Heart left ventricle (tissue), 16 donors: ENCODE data around the gene UBASH3A. TPM values are rescaled to one million over a fixed set of nuclear protein-coding genes. Genes with fewer than 3 reads are reported as not detected.

ENCODE experiments used
- ATAC-seq, 4 donors: fragments of 200-7000 bp; cut with Tn5 transposase; one replicate each; pipeline ENCODE4 v1.9.1; 2020 to 2022; ENCODE audit warnings: moderate library complexity in 4 of 4, mild to moderate bottlenecking in 3 of 4, moderate number of reproducible peaks in 1 of 4
- DNase-seq, 5 donors: peaks; one replicate each; pipeline ENCODE4 v3.0.0-alpha.2; 2020
- H3K27ac ChIP-seq, 12 donors: fragments of 200-600 bp; sonication (generic) in 4 of 12; one replicate each; pipeline versions ENCODE4 v1.5.0 to v1.8.0; 2016 to 2022; ENCODE audit warnings: mild to moderate bottlenecking in 2 of 12
- H3K27me3 ChIP-seq, 9 donors: fragments of 200-600 bp; sonication (generic) in 2 of 9; one replicate each; pipeline versions ENCODE4 v1.5.1 to v1.8.0; 2016 to 2022; ENCODE audit warnings: mild to moderate bottlenecking in 3 of 9
- H3K36me3 ChIP-seq, 9 donors: fragments of 200-600 bp; sonication (generic) in 2 of 9; one replicate each; pipeline versions ENCODE4 v1.5.0 to v1.8.0; 2018 to 2022; ENCODE audit warnings: mild to moderate bottlenecking in 2 of 9
- H3K4me1 ChIP-seq, 12 donors: fragments of 200-600 bp; sonication (generic) in 4 of 12; one replicate each; pipeline versions ENCODE4 v1.5.0 to v1.8.0; 2016 to 2022; ENCODE audit warnings: mild to moderate bottlenecking in 3 of 12
- H3K4me3 ChIP-seq, 12 donors: fragments of 200-600 bp; sonication (generic) in 4 of 12; one replicate each; pipeline versions ENCODE4 v1.5.0 to v1.8.0; 2017 to 2022; ENCODE audit warnings: mild to moderate bottlenecking in 9 of 12, moderate library complexity in 4 of 12
- H3K9me3 ChIP-seq, 12 donors: fragments of 200-600 bp; sonication (generic) in 4 of 12; one replicate each; pipeline versions ENCODE4 v1.5.0 to v1.8.0; 2016 to 2022; ENCODE audit warnings: mild to moderate bottlenecking in 1 of 12
- POLR2A ChIP-seq, 2 donors: fragments of 450-650 bp; IDR thresholded peaks; one replicate each; pipeline ENCODE4 v1.6.1; 2017; ENCODE audit warnings: antibody characterized with exemption in 2 of 2, mild to moderate bottlenecking in 2 of 2, moderate library complexity in 2 of 2
- WGBS, 4 donors: extraction: QIAGEN DNeasy Blood & Tissue Kit in 2 of 4; methylation state at CpG; one replicate each; pipeline versions ENCODE4 v1.1.5 to v1.1.7; 2013 to 2018; 5-methylcytosine and 5-hydroxymethylcytosine counted together
- intact Hi-C, 10 donors: fragments of 100-400 bp; cut with DNase I; formaldehyde crosslinking; loops; one replicate each; pipeline versions ENCODE4 v1.11.1 to v1.14.2; 2022
- polyA plus RNA-seq, 2 donors: library from polyadenylated mRNA; stranded (reverse); fragments of 200-250 nt; gene quantifications; one replicate each; pipeline ENCODE4 v1.2.3, GENCODE V29; 2013
- total RNA-seq, 9 donors: library from RNA; depleted of rRNA in 2 of 9; stranded (reverse); fragments of >200 nt in 2 of 9; fragmentation: NEBNext Ultra II Directional in 3 of 9; extraction: Animal tissue kit (Norgen Biotek cat#: 25700) in 3 of 9; gene quantifications; one replicate each; pipeline versions ENCODE4 v1.1.0 to v1.2.4, GENCODE V29; 2016 to 2023
- TF ChIP-seq, protein P1 (sequence below), 12 donors: fragments of 200-600 bp; sonication (generic) in 4 of 12; IDR thresholded peaks; one replicate each; pipeline versions ENCODE4 v1.5.0 to v1.8.0; 2018 to 2022; ENCODE audit warnings: antibody characterized with exemption in 12 of 12, mild to moderate bottlenecking in 5 of 12
- donor health status: ischemic (EF 13 %, LVEDD 7.1; RV severe dilation, severe dysfunction).
- donor health status: healthy with polysubstance abuse.
- donor health status: DM: no; HTN: yes; CAD: no.
- donor health status: DM: no; HTN: no; CAD: no.
- donor health status: ischemic (EF 25% LVEDD 6.9; RV normal size, moderate dysfunction).
- donor health status: ischemic (EF 25% LVEDD 5.7; RV mildly dilated, moderate dysfunction).
- donor health status: healthy.
- donor health status: DM: yes; HTN: yes; CAD: no.
- donor health status: ischemic (EF 35%, LVEDD 5.7; RV mildly dilated, moderate dysfunction).
- donor health status: nonischemic (EF 11% LVEDD 7.7; RV severe dilation, severe dysfunction).
- donor health status: DM: yes; HTN: yes; CAD: no.
- donor health status: PGD.
- donor health status: ischemic (EF 29% LVEDD 5.4; RV normal size, mild dysfunction).
- donor health status: nonischemic (EF 23%, LVEDD 6.1; RV moderate dilation, normal function).

The UBASH3A gene
- total and polyA plus RNA-seq, 11 donors: 0.04 to 2.4 (median 0.47) TPM; not detected in 7

DNA sequence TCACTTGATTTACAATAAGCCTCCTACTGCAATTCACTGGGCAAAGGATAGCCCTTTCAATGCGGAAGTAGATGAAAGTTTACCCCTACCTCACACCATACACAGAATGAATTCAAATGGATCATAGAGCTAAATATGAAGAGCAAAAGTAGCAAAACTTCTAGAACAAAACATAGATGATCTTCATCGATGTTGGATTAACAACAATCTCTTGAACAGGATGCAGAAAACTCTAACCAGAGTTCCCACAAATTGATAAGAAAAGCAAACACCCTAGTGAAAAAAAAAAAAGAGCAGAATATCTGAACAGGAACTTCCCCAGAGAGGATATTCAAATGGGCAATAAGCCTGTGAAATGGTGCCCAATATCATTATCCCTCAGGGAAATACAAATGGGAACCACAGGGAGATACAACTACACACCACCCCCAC lies 1.9 kb upstream of the UBASH3A start:
- DNase-seq: no peak
- ATAC-seq: no peak

DNA sequence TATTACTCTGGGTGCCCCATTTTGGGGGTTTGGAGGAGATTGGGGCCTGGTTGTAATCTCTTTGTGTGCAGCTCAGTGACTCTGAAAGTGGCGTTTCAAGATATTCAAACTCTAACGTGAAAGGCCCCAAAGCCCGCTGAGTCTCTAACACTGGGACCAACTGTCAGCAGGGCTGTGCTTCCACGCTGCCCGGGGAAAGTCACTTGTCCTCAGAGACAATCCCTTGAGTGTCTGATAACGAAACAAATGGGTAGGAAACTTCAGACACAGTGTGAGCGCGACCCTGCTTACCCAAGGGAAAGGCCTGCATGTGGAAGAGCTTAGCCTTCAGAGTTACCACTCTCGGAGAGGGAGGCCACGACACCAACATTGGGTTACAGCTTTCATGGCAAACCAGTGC lies 837 bp downstream of the UBASH3A start:
- no peaks in the 10 kb centered on the region for H3K36me3 ChIP-seq
- H3K9me3 ChIP-seq: peaks cover 0 to 13% (median 0%) of the 10 kb centered on the region in 12 donors
- H3K4me1 ChIP-seq: no peaks in the 10 kb centered on the region
- H3K4me3 ChIP-seq: peak overlapping the region in 2 of 12 donors; percentile 19 to 54
- no peak for ATAC-seq
- TF ChIP-seq POLR2A (IDR thresholded peaks at IDR 0.05): no peak
- TF ChIP-seq, protein P1, sequence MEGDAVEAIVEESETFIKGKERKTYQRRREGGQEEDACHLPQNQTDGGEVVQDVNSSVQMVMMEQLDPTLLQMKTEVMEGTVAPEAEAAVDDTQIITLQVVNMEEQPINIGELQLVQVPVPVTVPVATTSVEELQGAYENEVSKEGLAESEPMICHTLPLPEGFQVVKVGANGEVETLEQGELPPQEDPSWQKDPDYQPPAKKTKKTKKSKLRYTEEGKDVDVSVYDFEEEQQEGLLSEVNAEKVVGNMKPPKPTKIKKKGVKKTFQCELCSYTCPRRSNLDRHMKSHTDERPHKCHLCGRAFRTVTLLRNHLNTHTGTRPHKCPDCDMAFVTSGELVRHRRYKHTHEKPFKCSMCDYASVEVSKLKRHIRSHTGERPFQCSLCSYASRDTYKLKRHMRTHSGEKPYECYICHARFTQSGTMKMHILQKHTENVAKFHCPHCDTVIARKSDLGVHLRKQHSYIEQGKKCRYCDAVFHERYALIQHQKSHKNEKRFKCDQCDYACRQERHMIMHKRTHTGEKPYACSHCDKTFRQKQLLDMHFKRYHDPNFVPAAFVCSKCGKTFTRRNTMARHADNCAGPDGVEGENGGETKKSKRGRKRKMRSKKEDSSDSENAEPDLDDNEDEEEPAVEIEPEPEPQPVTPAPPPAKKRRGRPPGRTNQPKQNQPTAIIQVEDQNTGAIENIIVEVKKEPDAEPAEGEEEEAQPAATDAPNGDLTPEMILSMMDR (IDR thresholded peaks at IDR 0.05): no peak
- intact Hi-C loops: no loop called here
- no peak for DNase-seq
- WGBS, 4 donors: 67 to 72% (median 71%) methylated on average over 10 of the region's 10 CpGs
- H3K27me3 ChIP-seq: peaks cover 0 to 12% (median 0%) of the 10 kb centered on the region in 9 donors
- peak overlapping the region in 1 of 12 donors; percentile 82 for H3K27ac ChIP-seq

More for the DNA sequence above, 1.9 kb upstream of the UBASH3A start:
- Histone ChIP-seq H3K36me3 (no peaks in the 10 kb centered on the region), H3K27me3 (peaks cover 0 to 12% (median 0%) of the 10 kb centered on the region in 9 donors), H3K4me3 (no peak overlapping the region), H3K27ac (no peak overlapping the region), H3K9me3 (peaks cover 0 to 13% (median 0%) of the 10 kb centered on the region in 12 donors), H3K4me1 (no peaks in the 10 kb centered on the region)
- intact Hi-C loops: no loop called here
- TF ChIP-seq POLR2A (IDR thresholded peaks at IDR 0.05): no peak
- TF ChIP-seq, protein P1 (IDR thresholded peaks at IDR 0.05): no peak
- 76 to 79% (median 79%) methylated on average over 2 of the region's 2 CpGs for WGBS, 4 donors

DNA sequence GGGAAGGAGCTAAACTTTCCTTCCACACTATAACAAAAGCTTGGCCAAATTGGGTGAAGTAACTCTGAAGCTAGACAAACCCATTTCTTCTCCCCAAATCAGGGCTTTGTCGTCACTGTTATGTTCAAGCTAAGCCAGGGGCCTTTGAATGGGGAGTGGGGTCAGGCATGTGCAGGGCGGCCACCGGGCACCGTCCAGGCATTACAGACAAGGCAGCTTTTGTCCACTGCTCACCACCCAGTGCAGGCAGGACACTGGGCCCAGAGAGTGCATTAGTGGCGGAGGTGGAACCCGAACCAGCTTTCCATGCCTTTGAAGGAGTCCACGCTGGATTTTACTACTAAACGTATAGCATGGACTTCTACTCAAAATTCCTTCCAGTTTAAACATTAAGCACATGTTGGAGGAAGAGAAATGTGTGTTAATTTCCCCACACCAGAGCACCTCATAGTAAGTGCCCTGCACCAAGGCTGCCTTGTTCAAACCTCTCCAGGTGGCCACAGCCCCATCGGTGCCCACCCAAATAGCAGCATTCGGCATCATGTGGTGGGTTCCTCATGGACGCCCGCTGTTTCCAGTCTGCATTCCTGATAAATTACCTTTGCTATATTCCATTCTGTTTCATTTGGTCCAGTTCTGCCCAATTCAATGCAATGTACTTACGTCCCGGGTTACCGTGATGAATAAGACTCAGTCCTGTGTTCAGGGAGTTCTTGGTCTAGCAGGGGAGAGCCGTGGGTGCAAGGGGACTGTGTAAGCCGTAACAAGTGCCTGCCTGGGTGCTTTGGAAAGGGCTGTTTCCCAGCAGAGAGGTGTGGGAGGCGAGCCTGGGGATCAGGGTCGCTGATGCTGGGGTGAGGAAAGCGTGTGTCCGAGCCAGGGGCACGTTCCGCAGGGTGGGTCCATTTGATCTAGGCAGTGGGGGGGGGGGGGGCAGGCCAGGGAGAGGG lies 1.6 kb downstream of the UBASH3A start:
- TF ChIP-seq, protein P1 (IDR thresholded peaks at IDR 0.05): no peak
- TF ChIP-seq POLR2A (IDR thresholded peaks at IDR 0.05): no peak
- Histone ChIP-seq H3K9me3 (peaks cover 0 to 13% (median 0%) of the 10 kb centered on the region in 12 donors), H3K4me1 (no peaks in the 10 kb centered on the region), H3K27me3 (peaks cover 0 to 9% (median 0%) of the 10 kb centered on the region in 9 donors), H3K4me3 (peak overlapping the region in 1 of 12 donors; percentile 54), H3K27ac (peak overlapping the region in 1 of 12 donors; percentile 82), H3K36me3 (no peaks in the 10 kb centered on the region)
- WGBS, 4 donors: 89 to 94% (median 92%) methylated on average over 23 of the region's 23 CpGs
- DNase-seq: no peak
- intact Hi-C loops: no loop called here
- no peak for ATAC-seq

DNA sequence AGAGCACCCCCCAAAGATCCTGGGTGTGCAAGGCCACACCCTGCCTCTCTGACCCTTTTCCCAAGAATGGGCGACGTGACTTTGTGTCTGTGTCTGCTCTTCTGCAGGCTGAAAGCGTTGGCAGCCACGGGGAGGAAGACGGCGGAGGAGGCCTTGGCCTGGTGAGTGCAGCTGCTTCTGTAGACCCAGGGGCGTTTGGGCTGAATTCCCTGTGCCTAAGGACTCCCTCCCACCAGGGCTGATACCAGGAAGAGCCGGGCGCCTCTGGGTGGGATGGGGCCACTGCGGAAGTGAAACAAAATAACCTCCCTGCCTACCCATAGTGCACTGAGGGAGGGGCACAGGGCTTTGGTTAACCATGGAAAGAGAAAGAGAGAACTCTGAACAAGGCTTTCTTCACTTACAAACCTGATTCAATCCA lies 2.5 kb downstream of the UBASH3A start:
- Histone ChIP-seq H3K4me3 (peak overlapping the region in 1 of 12 donors; percentile 54), H3K36me3 (no peaks in the 10 kb centered on the region), H3K9me3 (peaks cover 0 to 13% (median 0%) of the 10 kb centered on the region in 12 donors), H3K27ac (peak overlapping the region in 1 of 12 donors; percentile 82), H3K4me1 (no peaks in the 10 kb centered on the region), H3K27me3 (peaks cover 0 to 7% (median 0%) of the 10 kb centered on the region in 9 donors)
- no peak for ATAC-seq
- 66 to 81% (median 68%) methylated on average over 10 of the region's 10 CpGs for WGBS, 4 donors
- TF ChIP-seq, protein P1 (IDR thresholded peaks at IDR 0.05): no peak
- no peak for TF ChIP-seq POLR2A (IDR thresholded peaks at IDR 0.05)
- intact Hi-C loops: no loop called here
- DNase-seq: no peak
